Stimulated activated naive CD8-positive, alpha-beta T cell treated with anti-CD3 and anti-CD28 coated beads, Interleukin-15, Interleukin-2, amounts not matched to agents 100 ng/mL and 50 ng/mL, for 24 hours (primary cell): ENCODE measurements around the gene ZBED5.
"Not testable (repeated sequence)": the region's sequence is repeated elsewhere in the genome, so short reads cannot be mapped to it uniquely, and the experiment has no call there.

Source experiments
- H3K27ac Mint-ChIP-seq: one replicate; pipeline ENCODE4 v1.8.0; 2021; ENCODE audit warnings: mild to moderate bottlenecking, mixed read lengths
- H3K27me3 Mint-ChIP-seq: one replicate; pipeline ENCODE4 v1.8.0; 2021; ENCODE audit warnings: mixed read lengths
- H3K36me3 Mint-ChIP-seq: one replicate; pipeline ENCODE4 v1.8.0; 2021; ENCODE audit warnings: low read depth, mixed read lengths
- H3K4me1 Mint-ChIP-seq: one replicate; pipeline ENCODE4 v1.8.0; 2021; ENCODE audit warnings: low read depth, mixed read lengths
- H3K4me3 Mint-ChIP-seq: one replicate; pipeline ENCODE4 v1.8.0; 2021; ENCODE audit warnings: mild to moderate bottlenecking, mixed read lengths
- H3K9me3 Mint-ChIP-seq: one replicate; pipeline ENCODE4 v1.8.0; 2021; ENCODE audit warnings: mixed read lengths

Gene ZBED5

DNA sequence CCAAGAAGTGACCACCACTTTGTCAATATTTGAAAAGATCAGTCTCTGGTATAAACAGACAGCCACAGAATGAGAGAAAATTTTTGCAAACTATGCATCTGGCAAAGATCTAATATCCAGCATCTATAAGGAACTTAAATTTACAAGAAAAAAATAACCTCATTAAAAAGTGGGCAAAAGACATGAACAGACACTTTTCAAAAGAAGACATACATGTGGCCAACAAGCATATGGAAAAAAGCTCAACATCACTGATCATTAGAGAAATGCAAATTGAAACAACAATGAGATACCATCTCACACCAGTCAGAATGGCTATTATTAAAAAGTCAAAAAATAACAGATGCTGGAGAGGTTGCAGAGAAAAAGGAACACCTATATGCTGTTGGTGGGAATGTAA, 32.2 kb upstream of the ZBED5 start:
- H3K9me3 Mint-ChIP-seq, H3K4me1 Mint-ChIP-seq, H3K4me3 Mint-ChIP-seq, H3K27me3 Mint-ChIP-seq, H3K27ac Mint-ChIP-seq: not testable (repeated sequence)
- peaks cover 12% of the 10 kb centered on the region for H3K36me3 Mint-ChIP-seq

DNA sequence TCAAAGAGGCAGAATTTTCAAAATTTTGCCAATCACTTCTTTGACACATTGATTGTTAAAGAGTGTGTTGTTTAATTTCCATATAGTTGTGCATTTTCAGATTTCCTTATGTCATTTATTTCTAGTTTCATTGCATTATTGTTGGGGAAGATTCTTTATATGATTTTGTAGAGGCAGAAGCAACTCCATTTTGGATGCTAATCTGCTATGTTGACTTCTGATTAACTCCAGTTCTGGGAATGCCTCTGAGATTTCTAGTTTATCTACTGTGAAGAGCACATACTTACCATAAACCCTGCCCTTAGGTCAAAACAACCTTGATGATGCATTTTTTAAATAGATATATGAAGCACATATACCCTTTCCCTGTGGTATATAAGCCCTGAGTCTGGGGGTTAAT, 29.5 kb upstream of the ZBED5 start:
- Mint-ChIP-seq H3K27ac (no peak overlapping the region), H3K4me3 (no peak overlapping the region), H3K36me3 (peaks cover 20% of the 10 kb centered on the region), H3K27me3 (no peaks in the 10 kb centered on the region), H3K4me1 (no peaks in the 10 kb centered on the region), H3K9me3 (peaks cover 18% of the 10 kb centered on the region)

DNA sequence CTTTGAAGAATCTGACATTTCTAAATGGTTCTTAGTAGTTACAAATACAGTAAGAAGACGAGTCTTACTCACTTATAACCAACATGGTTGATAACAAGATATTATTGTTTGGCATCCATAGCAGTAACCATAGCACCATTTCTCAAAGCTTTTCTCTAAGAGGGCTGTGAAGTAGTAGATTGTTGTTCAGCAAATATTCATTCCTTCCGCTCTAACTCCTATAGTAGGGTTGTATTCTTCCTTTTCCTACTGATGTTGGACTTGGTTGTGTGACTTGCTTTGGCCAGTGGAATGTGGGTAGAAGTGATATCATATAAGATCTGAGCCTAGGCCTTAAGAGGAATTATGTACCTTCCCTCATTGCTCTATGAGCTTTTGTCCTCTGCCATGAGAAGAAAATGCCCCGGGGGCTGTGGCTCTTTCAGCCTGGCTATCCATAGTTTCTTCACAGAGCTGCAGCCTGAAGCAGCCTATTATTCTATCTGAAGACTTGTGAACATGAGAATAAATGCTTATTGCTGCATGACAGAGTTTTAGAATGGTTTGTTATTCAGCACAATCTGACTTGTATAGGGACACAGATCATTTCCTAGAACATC, 28.9 kb upstream of the ZBED5 start:
- Mint-ChIP-seq H3K4me1 (no peaks in the 10 kb centered on the region), H3K27ac (no peak overlapping the region), H3K4me3 (no peak overlapping the region), H3K9me3 (peaks cover 18% of the 10 kb centered on the region), H3K36me3 (peaks cover 20% of the 10 kb centered on the region), H3K27me3 (no peaks in the 10 kb centered on the region)

DNA sequence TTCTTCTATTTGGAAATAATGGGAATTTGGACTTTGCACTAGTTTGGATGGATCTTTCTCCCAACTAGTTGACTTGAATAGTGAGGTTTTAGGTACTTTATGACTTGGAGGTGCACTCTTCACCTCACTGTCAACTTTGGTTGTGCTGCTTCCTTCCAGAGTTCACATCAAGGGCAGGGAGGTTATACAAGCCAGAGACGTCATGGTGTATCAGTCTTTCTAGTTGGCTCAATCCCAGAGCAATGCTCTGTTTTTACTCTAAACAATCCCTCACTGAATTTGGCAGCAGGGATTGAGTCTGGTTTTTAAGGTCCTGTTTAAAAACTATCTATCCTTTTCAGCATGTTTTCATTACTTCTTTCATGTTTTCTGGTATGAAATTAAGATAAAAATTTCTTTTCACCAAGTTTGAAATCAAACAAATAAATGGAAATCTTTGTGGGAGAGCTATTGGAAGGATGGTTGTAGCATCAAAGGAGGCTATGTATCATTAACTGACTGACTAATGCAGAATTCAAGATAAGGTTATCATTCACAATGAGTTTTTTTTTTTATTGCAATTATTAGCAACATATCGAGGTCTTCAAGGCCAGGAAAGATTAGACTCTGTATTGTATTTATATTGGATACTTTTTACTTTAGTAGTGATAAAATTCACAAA, 28.0 kb upstream of the ZBED5 start:
- no peaks in the 10 kb centered on the region for H3K27me3 Mint-ChIP-seq
- H3K27ac Mint-ChIP-seq = no peak overlapping the region
- no peaks in the 10 kb centered on the region for H3K4me1 Mint-ChIP-seq
- H3K9me3 Mint-ChIP-seq = peaks cover 17% of the 10 kb centered on the region
- H3K4me3 Mint-ChIP-seq = no peak overlapping the region
- H3K36me3 Mint-ChIP-seq = peaks cover 20% of the 10 kb centered on the region

DNA sequence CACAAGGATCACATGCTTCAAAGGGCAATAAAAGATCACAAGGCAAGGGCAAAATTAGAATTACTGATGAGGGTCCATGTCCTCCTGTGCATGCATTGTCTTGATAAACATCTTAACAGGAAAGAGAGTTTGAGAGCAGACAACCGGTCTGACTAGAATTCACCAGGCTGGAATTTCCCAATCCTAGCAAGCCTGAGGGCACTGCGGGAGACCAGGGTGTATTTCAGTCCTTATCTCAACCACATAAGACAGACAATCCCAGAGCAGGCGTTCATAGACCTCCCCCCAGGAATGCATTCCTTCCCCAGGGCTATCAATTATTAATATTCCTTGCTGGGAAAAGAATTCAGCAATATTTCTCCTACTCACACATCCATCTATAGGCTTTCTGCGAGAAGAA, 26.4 kb upstream of the ZBED5 start:
- not testable (repeated sequence) for H3K4me3 Mint-ChIP-seq, H3K4me1 Mint-ChIP-seq, H3K27me3 Mint-ChIP-seq, H3K27ac Mint-ChIP-seq, H3K9me3 Mint-ChIP-seq
- peaks cover 14% of the 10 kb centered on the region for H3K36me3 Mint-ChIP-seq

DNA sequence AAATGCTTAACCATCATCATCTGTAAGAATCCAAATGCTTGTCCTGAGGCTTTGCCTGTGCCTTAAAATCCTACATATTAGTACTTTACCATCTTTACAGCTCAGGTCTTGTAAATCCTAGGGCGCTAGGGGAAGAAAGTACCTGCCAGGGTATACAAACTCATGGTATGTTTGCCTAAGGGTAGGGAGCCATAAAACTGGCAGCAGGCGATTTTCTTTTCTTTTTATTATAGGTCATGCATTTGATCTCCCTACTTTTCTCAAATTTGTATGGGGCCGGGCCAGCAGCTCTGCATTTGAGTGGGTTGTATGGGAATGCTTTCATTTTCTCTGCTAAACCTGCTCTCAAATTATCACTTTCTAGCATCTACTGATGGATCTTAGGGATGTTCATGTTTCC, 24.0 kb upstream of the ZBED5 start:
- H3K4me1 Mint-ChIP-seq = peaks cover 10% of the 10 kb centered on the region

DNA sequence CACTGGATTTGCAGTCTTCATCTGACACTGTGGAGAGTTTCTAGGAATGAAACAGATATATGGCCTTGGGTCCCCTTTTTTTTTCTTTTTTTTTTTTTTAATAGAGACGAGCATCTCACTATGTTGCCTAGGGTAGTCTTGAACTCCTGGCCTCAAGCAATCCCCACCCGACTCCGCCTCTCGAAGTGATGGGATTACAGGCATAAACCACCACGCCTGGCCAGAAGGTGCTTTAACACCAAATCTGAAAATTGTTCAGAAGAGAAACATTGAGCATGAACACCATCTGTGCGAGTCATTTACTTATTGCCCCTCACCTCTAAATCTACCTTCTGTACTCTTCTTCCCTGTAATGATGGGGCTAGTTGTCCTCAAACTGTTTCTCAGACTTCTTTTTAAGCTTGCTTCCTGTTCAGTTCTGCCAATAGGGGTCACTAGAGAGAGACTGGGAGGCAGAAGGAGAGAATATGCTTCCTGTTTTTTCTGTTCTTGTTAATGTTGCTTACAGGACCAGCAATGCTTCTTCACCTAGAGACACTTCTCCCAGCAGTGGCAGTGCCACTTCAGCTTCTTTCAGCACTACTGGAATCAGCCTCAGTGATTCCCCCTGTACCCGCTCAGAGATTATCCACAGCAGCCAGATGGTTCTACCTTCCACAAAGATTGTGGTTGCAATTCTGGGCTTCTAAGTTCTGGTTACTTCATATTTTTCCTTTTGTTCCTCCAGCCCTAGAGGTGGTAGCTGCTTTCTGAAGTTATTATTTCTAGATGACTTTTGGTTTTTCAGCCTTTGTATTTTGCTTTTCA, 20.8 kb upstream of the ZBED5 start:
- no peak overlapping the region for H3K4me3 Mint-ChIP-seq

More for the DNA sequence above, 24.0 kb upstream of the ZBED5 start:
- Mint-ChIP-seq H3K4me3 (no peak overlapping the region), H3K27me3 (no peaks in the 10 kb centered on the region), H3K27ac (no peak overlapping the region), H3K9me3 (peaks cover 8% of the 10 kb centered on the region), H3K36me3 (peaks cover 7% of the 10 kb centered on the region)

DNA sequence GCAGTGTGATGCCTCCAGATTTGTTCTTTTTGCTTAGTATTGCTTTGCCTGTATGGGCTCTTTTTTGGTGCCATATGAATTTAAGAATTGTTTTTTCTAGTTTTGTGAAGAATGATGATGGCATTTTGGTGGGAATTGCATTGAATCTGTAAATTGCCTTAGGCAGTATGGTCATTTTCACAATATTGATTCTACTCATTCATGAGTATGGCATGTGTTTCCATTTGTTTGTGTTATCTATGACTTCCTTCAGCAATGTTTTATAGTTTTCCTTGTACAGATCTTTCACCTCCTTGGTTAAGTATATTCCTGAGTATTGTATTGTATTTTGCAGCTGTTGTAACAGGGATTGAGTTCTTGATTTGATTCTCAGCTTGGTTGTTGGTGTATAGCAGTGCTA, 18.3 kb upstream of the ZBED5 start:
- Mint-ChIP-seq H3K27me3 (no peaks in the 10 kb centered on the region), H3K4me1 (peaks cover 13% of the 10 kb centered on the region), H3K4me3 (no peak overlapping the region), H3K27ac (no peak overlapping the region), H3K9me3 (peaks cover 14% of the 10 kb centered on the region), H3K36me3 (peaks cover 26% of the 10 kb centered on the region)

More for the DNA sequence above, 20.8 kb upstream of the ZBED5 start:
- Mint-ChIP-seq H3K36me3 (peaks cover 12% of the 10 kb centered on the region), H3K4me1 (peaks cover 10% of the 10 kb centered on the region), H3K27me3 (no peaks in the 10 kb centered on the region), H3K27ac (no peak overlapping the region), H3K9me3 (peaks cover 2% of the 10 kb centered on the region)

DNA sequence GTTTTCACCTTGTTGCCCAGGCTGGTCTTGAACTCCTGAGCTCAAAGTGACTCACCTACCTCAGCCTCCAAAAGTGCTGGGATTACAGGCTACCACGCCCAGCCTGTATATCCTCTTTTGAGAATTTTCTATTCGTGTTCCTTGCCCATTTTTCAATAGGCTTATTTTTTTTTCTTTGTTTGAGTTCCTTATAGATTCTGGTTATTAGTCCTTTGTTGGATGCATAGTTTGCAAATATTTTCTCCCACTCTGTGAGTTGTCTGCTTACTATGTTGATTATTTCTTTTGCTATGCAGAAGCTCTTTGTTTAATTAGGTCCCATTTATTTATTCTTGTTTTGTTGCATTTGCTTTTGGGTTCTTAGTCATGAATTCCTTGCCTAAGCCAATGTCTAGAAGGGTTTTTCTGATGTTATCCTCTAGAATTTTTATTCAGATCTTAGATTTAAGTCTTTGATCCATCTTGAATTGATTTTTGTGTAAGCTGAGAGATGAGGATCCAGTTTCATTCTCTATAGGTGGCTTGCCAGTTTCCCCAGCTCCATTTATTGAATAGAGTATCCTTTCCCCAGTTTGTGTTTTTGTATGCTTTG, 17.7 kb upstream of the ZBED5 start:
- Mint-ChIP-seq H3K4me1 (peaks cover 16% of the 10 kb centered on the region), H3K9me3 (peaks cover 15% of the 10 kb centered on the region), H3K4me3 (no peak overlapping the region), H3K27ac (no peak overlapping the region), H3K36me3 (peaks cover 27% of the 10 kb centered on the region), H3K27me3 (no peaks in the 10 kb centered on the region)

DNA sequence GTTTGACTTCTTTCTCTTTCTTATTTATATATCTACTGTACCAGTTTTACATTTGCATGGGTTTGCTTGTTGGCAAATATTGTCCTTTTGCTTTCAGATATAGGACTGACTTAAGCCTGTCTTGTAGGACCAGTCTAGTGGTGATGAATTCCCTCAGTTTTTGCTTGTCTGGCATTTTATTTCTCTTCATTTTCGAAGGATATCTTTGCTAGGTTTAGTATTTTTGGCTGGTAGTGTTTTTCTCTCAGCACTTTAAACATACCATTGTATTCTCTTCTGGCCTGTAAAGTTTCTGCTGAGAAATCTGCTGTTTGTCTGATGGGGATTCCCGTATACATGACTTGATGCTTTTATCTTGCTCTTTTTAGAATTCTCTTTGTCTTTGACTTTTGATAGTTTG, 14.2 kb upstream of the ZBED5 start:
- H3K36me3 Mint-ChIP-seq = peaks cover 29% of the 10 kb centered on the region
- H3K4me1 Mint-ChIP-seq = peaks cover 12% of the 10 kb centered on the region
- no peak overlapping the region for H3K4me3 Mint-ChIP-seq
- H3K27me3 Mint-ChIP-seq = no peaks in the 10 kb centered on the region
- peaks cover 15% of the 10 kb centered on the region for H3K9me3 Mint-ChIP-seq
- no peak overlapping the region for H3K27ac Mint-ChIP-seq

DNA sequence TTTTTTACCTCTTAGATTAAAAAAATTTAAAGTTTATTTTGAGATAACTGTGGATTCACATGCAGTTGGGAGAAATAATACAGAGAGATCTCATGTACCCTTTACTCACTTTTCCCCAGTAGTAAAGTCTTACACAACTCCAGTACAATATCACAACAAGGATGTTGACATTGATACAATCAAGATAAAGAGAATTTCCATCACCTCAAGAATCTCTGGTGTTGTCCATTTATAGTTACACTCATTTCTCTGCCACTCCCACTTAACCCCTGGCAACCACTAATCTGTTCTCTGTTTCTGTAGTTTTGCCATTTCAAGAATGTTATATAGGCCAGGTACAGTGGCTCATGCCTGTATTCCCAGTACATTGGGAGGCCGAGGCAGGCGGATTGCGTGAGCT, 10.5 kb upstream of the ZBED5 start:
- H3K4me3 Mint-ChIP-seq = no peak overlapping the region
- H3K9me3 Mint-ChIP-seq = peaks cover 12% of the 10 kb centered on the region
- no peak overlapping the region for H3K27ac Mint-ChIP-seq
- H3K4me1 Mint-ChIP-seq = peaks cover 26% of the 10 kb centered on the region
- H3K27me3 Mint-ChIP-seq = no peaks in the 10 kb centered on the region
- H3K36me3 Mint-ChIP-seq = peaks cover 19% of the 10 kb centered on the region

DNA sequence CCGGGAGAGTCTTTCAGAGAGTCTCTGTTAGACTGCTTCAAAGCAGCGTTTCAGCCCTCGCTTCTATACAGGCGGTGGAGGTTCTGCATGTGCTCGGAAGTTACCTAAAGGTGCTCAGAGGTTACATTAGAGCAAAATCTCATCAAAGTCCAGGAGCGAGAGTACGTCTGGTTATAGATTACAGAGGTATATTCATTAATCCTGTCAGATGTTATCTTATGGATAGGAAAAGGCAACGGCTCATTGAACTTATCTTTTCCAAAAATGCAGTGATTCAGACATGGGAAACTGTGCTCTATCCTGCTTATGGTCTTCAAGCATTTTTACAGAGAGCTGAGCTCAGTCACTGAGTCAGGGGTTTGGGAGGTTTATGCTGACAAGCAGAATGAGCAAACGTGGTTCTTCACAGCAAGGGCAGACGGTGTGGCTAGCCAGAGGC, 9.1 kb upstream of the ZBED5 start:
- Mint-ChIP-seq H3K4me1 (peaks cover 37% of the 10 kb centered on the region), H3K9me3 (peaks cover 5% of the 10 kb centered on the region), H3K27me3 (no peaks in the 10 kb centered on the region), H3K4me3 (no peak overlapping the region), H3K27ac (no peak overlapping the region), H3K36me3 (peaks cover 19% of the 10 kb centered on the region)

DNA sequence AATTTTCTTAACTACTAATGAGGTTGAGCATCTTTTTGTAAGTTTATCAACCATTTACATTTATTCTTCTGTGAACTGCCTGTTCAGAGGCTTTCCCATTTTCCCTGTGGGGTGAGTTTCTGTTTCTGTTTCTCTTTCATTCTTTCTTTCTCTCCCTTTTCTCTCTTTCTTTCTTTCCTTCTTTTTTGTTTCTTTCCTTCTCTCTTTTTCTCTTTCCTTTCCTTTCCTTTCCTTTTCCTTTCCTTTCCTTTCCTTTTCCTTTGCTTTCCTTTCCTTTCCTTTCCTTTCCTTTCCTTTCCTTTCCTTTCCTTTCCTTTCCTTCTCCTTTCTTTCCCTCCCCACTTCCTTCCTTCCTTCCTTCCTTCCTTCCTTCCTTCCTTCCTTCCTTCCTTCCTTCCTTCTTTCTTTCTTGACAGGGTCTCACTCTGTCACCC, 8.0 kb upstream of the ZBED5 start:
- peak overlapping the region; percentile 84 for H3K27ac Mint-ChIP-seq

DNA sequence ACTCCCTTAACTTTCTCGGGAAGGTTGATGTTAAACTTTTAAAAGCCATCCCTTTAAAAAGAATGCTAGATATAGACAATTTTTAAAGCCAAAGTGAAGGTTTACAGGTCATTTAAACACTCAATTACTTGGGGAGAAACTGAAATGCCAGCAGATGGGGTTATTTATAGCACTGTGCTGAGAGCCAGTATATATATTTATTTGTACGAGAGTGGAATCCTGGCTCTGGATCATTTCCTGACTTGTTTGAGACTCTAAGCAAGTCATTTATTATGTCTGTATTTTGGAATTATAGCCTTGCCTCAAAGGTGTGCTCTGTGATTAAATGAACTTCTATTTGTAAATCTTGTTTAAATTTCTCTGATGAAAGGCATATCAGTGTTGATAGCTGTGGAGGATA, 6.8 kb upstream of the ZBED5 start:
- Mint-ChIP-seq H3K4me1 (peaks cover 42% of the 10 kb centered on the region), H3K27me3 (no peaks in the 10 kb centered on the region), H3K4me3 (no peak overlapping the region), H3K9me3 (no peaks in the 10 kb centered on the region), H3K36me3 (peaks cover 17% of the 10 kb centered on the region), H3K27ac (no peak overlapping the region)

More for the DNA sequence above, 8.0 kb upstream of the ZBED5 start:
- peaks cover 31% of the 10 kb centered on the region for H3K4me1 Mint-ChIP-seq
- no peaks in the 10 kb centered on the region for H3K9me3 Mint-ChIP-seq
- peaks cover 17% of the 10 kb centered on the region for H3K36me3 Mint-ChIP-seq
- no peak overlapping the region for H3K4me3 Mint-ChIP-seq
- no peaks in the 10 kb centered on the region for H3K27me3 Mint-ChIP-seq

DNA sequence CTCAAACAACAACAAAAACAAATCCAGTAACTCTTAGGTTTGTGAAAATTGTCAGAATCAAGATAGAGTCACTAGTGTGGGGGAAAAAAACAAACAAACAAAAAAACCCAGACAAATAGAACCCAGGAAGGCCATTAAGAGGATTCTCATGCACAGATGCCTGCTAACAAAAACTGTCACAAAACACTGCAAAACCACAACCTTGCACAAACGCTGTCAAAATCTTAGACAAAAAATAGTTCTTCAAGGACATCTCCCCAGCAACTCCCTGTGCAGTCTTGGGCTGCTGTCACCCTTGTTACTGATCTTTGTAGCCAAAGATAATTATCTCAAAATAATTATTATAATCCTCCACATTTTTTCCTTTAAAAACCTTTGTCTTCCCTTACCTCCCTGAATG, 4.6 kb upstream of the ZBED5 start:
- Mint-ChIP-seq H3K9me3 (no peaks in the 10 kb centered on the region), H3K36me3 (peaks cover 17% of the 10 kb centered on the region), H3K4me3 (no peak overlapping the region), H3K4me1 (peaks cover 37% of the 10 kb centered on the region), H3K27me3 (no peaks in the 10 kb centered on the region), H3K27ac (no peak overlapping the region)
